Measurements from ENCODE around the gene IFT122. TPM values are rescaled to one million over a fixed set of nuclear protein-coding genes. Genes with fewer than 3 reads are reported as not detected.
A peak's percentile ranks its signal among the peaks of the same experiment; 100 is the strongest.
"Not testable (repeated sequence)": the region's sequence is repeated elsewhere in the genome, so short reads cannot be mapped to it uniquely, and the experiment has no call there.

IFT122 gene
- total and polyA plus RNA-seq, 7 donors = 4.2 to 21.4 (median 15.8) TPM

DNA sequence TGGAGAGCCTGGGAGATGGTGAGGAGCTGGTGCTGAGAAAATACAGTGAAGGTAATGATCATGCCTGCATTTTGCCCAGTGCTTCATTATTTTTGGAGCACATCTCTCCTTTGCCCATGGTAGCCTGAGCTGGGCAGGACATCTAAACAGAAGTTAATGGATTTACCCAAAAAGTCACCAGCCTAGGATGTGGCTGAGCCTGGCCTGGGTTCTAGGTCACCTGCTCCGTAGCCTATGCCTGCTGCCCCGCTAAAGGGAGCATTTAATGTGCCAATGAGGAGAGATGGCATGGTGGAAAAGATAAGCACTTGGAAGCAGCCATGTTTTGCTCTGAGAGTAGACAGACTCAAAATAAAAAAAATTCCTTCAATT, 46.6 kb downstream of the IFT122 start:
- peak overlapping the region in 3 of 4 donors; percentile 50 to 66 (median 66) for H3K27ac ChIP-seq
- TF ChIP-seq POLR2A (IDR thresholded peaks at IDR 0.05) (no peak), POLR2AphosphoS5 (IDR thresholded peaks at IDR 0.05) (no peak), EP300 (IDR thresholded peaks at IDR 0.05) (no peak)
- TF ChIP-seq, protein P1, sequence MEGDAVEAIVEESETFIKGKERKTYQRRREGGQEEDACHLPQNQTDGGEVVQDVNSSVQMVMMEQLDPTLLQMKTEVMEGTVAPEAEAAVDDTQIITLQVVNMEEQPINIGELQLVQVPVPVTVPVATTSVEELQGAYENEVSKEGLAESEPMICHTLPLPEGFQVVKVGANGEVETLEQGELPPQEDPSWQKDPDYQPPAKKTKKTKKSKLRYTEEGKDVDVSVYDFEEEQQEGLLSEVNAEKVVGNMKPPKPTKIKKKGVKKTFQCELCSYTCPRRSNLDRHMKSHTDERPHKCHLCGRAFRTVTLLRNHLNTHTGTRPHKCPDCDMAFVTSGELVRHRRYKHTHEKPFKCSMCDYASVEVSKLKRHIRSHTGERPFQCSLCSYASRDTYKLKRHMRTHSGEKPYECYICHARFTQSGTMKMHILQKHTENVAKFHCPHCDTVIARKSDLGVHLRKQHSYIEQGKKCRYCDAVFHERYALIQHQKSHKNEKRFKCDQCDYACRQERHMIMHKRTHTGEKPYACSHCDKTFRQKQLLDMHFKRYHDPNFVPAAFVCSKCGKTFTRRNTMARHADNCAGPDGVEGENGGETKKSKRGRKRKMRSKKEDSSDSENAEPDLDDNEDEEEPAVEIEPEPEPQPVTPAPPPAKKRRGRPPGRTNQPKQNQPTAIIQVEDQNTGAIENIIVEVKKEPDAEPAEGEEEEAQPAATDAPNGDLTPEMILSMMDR (IDR thresholded peaks at IDR 0.05) = no peak

DNA sequence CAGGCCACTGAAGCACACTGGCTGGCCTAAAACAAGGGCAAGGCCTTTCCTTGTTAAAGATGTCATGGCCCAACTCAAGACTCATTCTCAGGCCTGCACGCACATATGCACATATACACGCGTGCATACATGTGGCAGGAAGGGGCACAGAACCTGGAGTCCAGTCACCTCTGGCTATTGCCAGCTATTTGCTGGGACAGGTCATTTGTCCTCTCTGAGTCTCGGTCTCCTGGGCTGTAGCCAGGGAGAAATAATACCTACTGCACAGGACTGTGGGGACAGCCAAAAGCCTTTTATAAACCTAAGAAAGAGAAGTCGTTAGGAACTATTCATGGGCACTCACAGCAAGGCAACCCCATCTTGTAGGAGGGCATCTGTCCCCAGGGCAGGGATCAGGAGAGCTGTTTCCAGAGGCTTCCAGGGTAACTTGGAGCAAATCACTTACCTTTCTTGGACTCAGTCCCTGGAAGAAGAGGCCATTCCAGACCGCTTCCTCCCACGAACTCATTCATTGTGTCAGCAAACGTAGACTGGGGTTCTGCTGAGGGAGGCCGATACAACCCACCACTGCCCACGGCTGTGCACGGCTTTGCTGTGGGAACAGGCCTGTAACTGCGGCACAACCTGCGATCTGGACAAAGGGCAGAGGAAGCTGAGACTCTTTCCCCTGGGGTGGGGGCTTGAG, 47.3 kb downstream of the IFT122 start:
- TF ChIP-seq, protein P1 (IDR thresholded peaks at IDR 0.05) = no peak
- TF ChIP-seq POLR2AphosphoS5 (IDR thresholded peaks at IDR 0.05) = no peak
- no peak for TF ChIP-seq EP300 (IDR thresholded peaks at IDR 0.05)
- no peak for TF ChIP-seq POLR2A (IDR thresholded peaks at IDR 0.05)
- H3K27me3 ChIP-seq = no peaks in the 10 kb centered on the region
- intact Hi-C loops (cut with DNase I) = no loop called here
- H3K27ac ChIP-seq = peak overlapping the region in 3 of 4 donors; percentile 50 to 66 (median 66)
- H3K36me3 ChIP-seq = peaks cover 0 to 56% (median 6%) of the 10 kb centered on the region in 4 donors
- H3K4me1 ChIP-seq = peaks cover 0 to 12% (median 6%) of the 10 kb centered on the region in 4 donors
- DNase-seq = peak; percentile 50
- no peaks in the 10 kb centered on the region for H3K9me3 ChIP-seq
- no peak overlapping the region for H3K4me3 ChIP-seq
- 93 to 95% methylated on average over 13 of the region's 13 CpGs for WGBS, 2 donors

More for the DNA sequence above, 46.6 kb downstream of the IFT122 start:
- Histone ChIP-seq H3K4me3 (no peak overlapping the region), H3K4me1 (peaks cover 0 to 19% (median 7%) of the 10 kb centered on the region in 4 donors), H3K36me3 (peaks cover 0 to 56% (median 7%) of the 10 kb centered on the region in 4 donors), H3K27me3 (no peaks in the 10 kb centered on the region), H3K9me3 (no peaks in the 10 kb centered on the region)
- intact Hi-C loops (cut with DNase I) = no loop called here
- 95 to 99% methylated on average over 2 of the region's 2 CpGs for WGBS, 2 donors
- DNase-seq = peak; percentile 58

DNA sequence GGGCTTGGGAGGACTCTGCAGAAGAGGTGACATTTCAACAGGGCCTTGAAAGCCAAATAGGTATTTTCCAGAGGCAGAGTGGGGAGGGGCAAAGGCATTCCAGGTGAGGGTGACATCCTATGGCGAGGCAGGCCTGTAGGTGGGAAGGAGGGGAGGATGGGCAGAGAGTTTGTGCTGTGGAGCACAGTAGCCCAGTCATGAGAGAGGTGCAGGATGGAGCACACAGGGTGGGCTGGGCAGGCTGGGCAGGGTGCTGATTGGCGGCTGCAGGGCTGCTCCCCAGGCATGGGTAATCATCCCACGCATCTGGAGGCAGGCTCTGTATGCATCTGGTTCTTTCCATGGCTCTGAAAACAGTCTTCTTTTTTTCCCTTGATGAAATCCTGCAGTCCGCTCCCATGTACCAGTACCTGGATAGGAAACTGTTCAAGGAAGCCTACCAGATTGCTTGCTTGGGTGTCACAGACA, 47.9 kb downstream of the IFT122 start:
- H3K27me3 ChIP-seq; H3K9me3 ChIP-seq; intact Hi-C loops (cut with DNase I); H3K4me3 ChIP-seq; DNase-seq; H3K27ac ChIP-seq: not testable (repeated sequence)
- Histone ChIP-seq H3K4me1 (peaks cover 0 to 12% (median 6%) of the 10 kb centered on the region in 4 donors), H3K36me3 (peaks cover 0 to 58% (median 6%) of the 10 kb centered on the region in 4 donors)
- 94% methylated on average over 4 of the region's 4 CpGs for WGBS, 2 donors

DNA sequence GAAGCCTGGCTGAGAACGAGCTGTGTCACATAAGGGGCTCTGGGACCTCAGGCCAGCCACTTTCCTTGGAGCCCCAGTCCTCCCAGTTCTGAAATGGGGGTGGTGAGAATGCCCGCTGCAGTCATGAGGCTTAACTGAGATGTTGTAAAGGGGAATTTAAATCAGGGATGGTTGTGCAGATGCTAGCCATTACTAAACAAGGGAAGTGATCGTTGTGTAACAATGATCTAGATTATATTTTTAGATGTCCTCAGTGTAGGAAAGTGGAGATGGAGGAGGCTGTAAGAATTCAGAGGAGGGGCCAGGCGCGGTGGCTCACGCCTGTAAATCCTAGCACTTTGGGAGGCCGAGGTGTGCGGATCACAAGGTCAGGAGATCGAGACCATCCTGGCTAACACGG, 49.2 kb downstream of the IFT122 start:
- Histone ChIP-seq H3K27ac (peak overlapping the region in 1 of 4 donors; percentile 89), H3K36me3 (peaks cover 0 to 52% (median 4%) of the 10 kb centered on the region in 4 donors), H3K4me1 (peaks cover 0 to 12% (median 6%) of the 10 kb centered on the region in 4 donors)
- WGBS, 2 donors = 83 to 93% methylated on average over 10 of the region's 10 CpGs
- H3K4me3 ChIP-seq; intact Hi-C loops (cut with DNase I); H3K27me3 ChIP-seq; H3K9me3 ChIP-seq: not testable (repeated sequence)
- peak in 1 of 4 donors; percentile 16 for TF ChIP-seq POLR2AphosphoS5 (IDR thresholded peaks at IDR 0.05)
- peak; percentile 62 for DNase-seq

DNA sequence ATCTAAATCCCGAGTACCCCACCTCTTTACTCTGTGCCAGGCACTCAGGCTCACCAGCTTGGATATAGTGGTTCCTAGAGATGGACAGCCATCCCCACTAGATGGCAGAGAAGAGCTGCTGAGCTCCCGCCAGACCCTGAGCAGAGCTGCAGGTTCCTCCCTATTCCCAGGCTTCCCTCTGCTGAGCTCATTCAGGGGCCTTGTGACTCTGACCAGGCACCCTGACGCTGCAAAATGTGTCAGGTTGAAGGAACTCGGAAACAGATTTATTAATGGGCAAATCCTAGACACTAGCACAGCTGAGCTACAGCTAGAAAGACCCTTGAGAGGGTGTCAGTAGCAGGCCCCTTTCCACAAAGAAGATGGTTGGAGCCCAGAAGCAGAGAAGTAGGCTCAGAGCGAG, 50.2 kb downstream of the IFT122 start:
- TF ChIP-seq, protein P1 (IDR thresholded peaks at IDR 0.05) = peak; percentile 31 to 80 (median 75)
- TF ChIP-seq POLR2A (IDR thresholded peaks at IDR 0.05) (no peak), EP300 (IDR thresholded peaks at IDR 0.05) (peak in 1 of 4 donors; percentile 73), POLR2AphosphoS5 (IDR thresholded peaks at IDR 0.05) (peak; percentile 25 to 85 (median 56))
- H3K36me3 ChIP-seq = peaks cover 2 to 46% (median 4%) of the 10 kb centered on the region in 4 donors
- H3K27ac ChIP-seq = peak overlapping the region; percentile 69 to 89 (median 74)
- intact Hi-C loops (cut with DNase I) = loop anchor here (2.0 to 5.0 kb wide), 4 partner anchors 117 to 445 kb away; partner anchors contain the start of gene PLXND1
- WGBS, 2 donors = 24 to 27% methylated on average over 5 of the region's 5 CpGs
- DNase-seq = peak; percentile 94
- no peaks in the 10 kb centered on the region for H3K9me3 ChIP-seq
- peaks cover 0 to 22% (median 8%) of the 10 kb centered on the region in 4 donors for H3K4me1 ChIP-seq
- H3K27me3 ChIP-seq = no peaks in the 10 kb centered on the region
- no peak overlapping the region for H3K4me3 ChIP-seq

DNA sequence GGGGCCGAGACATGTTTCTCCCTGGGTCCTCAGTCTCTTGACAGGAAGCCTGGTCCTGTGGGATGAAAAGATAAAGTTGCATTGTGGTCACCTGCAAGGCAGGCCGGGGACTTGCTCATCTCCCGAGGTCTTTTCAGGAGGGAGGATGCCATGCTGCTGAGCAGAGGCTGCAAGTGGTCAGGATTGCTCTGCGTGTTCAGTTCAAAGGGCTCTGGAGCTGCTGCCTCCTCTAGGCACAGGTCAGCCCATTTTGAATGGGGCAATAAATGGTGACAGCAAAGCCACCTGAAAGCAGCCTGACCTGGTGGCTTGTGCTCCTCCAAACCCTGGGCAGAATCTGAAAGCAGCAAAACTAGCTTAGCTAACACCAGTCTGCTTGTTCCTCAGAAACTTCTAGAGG, 51.1 kb downstream of the IFT122 start:
- H3K4me3 ChIP-seq, H3K27me3 ChIP-seq, DNase-seq, H3K9me3 ChIP-seq: not testable (repeated sequence)
- intact Hi-C loops (cut with DNase I) = loop anchor here (2.0 to 5.0 kb wide), 4 partner anchors 116 to 444 kb away; partner anchors contain the start of gene PLXND1
- Histone ChIP-seq H3K27ac (peak overlapping the region; percentile 69 to 89 (median 74)), H3K36me3 (peaks cover 4 to 44% (median 5%) of the 10 kb centered on the region in 4 donors), H3K4me1 (peaks cover 0 to 24% (median 11%) of the 10 kb centered on the region in 4 donors)
- 89 to 92% methylated on average over 4 of the region's 4 CpGs for WGBS, 2 donors
